SK-N-SH treated with all-trans-retinoic acid at 6 μM for 48 hours (cell line): ENCODE results near the gene LRRK1.

Experiments used
- ATAC-seq: fragments of 200-7000 bp; cut with Tn5 transposase; 3 replicates; pipeline ENCODE4 v1.9.1; 2020; ENCODE audit warnings: mild to moderate bottlenecking, moderate library complexity
- ARNTL ChIP-seq: fragments of 450-650 bp; formaldehyde crosslinking; IDR thresholded peaks from 2 replicates; pipeline ENCODE4 v1.5.0; 2020; ENCODE audit warnings: low read depth, mild to moderate bottlenecking, moderate library complexity, borderline replicate concordance
- BACH2 ChIP-seq: fragments of 250-450 bp; sonication (Bioruptor Pico); IDR thresholded peaks from 2 replicates; pipeline ENCODE4 v1.9.0; 2021; ENCODE audit warnings: mild to moderate bottlenecking, borderline replicate concordance
- CSDC2 ChIP-seq: fragments of 250-450 bp; sonication (Bioruptor Pico); IDR thresholded peaks from 2 replicates; pipeline ENCODE4 v1.5.0; 2020; ENCODE audit warnings: mild to moderate bottlenecking, moderate library complexity
- ESRRG ChIP-seq: fragments of 250-450 bp; sonication (Bioruptor Pico); IDR thresholded peaks from 2 replicates; pipeline ENCODE4 v1.6.1; 2021; ENCODE audit warnings: mild to moderate bottlenecking
- GLIS3 ChIP-seq: fragments of 250-450 bp; sonication (Bioruptor Pico); IDR thresholded peaks from 2 replicates; pipeline ENCODE4 v1.5.0; 2020; ENCODE audit warnings: mild to moderate bottlenecking, moderate library complexity
- ISL1 ChIP-seq: fragments of 250-450 bp; sonication (Bioruptor Pico); IDR thresholded peaks from 2 replicates; pipeline ENCODE4 v2.1.2; 2022; ENCODE audit warnings: mild to moderate bottlenecking, moderate library complexity
- OSR1 ChIP-seq: fragments of 250-450 bp; sonication (Bioruptor Pico); IDR thresholded peaks from 2 replicates; pipeline ENCODE4 v1.8.0; 2022; ENCODE audit warnings: moderate library complexity, mild to moderate bottlenecking, inconsistent platforms
- PPARA ChIP-seq: fragments of 250-450 bp; sonication (Bioruptor Pico); IDR thresholded peaks from 2 replicates; pipeline ENCODE4 v1.5.0; 2020; ENCODE audit warnings: mild to moderate bottlenecking, borderline replicate concordance
- RARB ChIP-seq: fragments of 250-450 bp; sonication (Bioruptor Pico); IDR thresholded peaks from 2 replicates; pipeline ENCODE4 v1.8.0; 2021; ENCODE audit warnings: mild to moderate bottlenecking, moderate library complexity
- SNAI2 ChIP-seq: fragments of 250-450 bp; sonication (Bioruptor Pico); IDR thresholded peaks from 2 replicates; pipeline ENCODE4 v1.5.0; 2020; ENCODE audit warnings: mild to moderate bottlenecking, moderate library complexity
- TCF4 ChIP-seq: fragments of 250-450 bp; sonication (Bioruptor Pico); IDR thresholded peaks from 2 replicates; pipeline ENCODE4 v1.8.0; 2021; ENCODE audit warnings: mild to moderate bottlenecking, moderate library complexity, borderline replicate concordance
- TOX ChIP-seq: fragments of 250-450 bp; sonication (Bioruptor Pico); IDR thresholded peaks from 2 replicates; pipeline ENCODE4 v1.8.0; 2021; ENCODE audit warnings: mild to moderate bottlenecking, moderate library complexity, borderline replicate concordance
- ZC3H10 ChIP-seq: fragments of 250-450 bp; sonication (Bioruptor Pico); IDR thresholded peaks from 2 replicates; pipeline ENCODE4 v1.5.1; 2021; ENCODE audit warnings: mild to moderate bottlenecking, moderate library complexity
- ZFP3 ChIP-seq: fragments of 250-450 bp; sonication (Bioruptor Pico); IDR thresholded peaks from 2 replicates; pipeline ENCODE4 v1.5.0; 2020; ENCODE audit warnings: mild to moderate bottlenecking, moderate library complexity
- ZNF565 ChIP-seq: fragments of 450-650 bp; formaldehyde crosslinking; conservative IDR thresholded peaks from 2 replicates; pipeline ENCODE4 v1.5.0; 2020; ENCODE audit warnings: low read depth, mild to moderate bottlenecking, moderate library complexity
- ZNF70 ChIP-seq: fragments of 450-650 bp; formaldehyde crosslinking; IDR thresholded peaks from 2 replicates; pipeline ENCODE4 v1.5.0; 2020; ENCODE audit warnings: mild to moderate bottlenecking, moderate library complexity
- ZNF8 ChIP-seq: fragments of 450-650 bp; formaldehyde crosslinking; IDR thresholded peaks from 2 replicates; pipeline ENCODE4 v1.5.0; 2020; ENCODE audit warnings: mild to moderate bottlenecking, moderate library complexity
- TF ChIP-seq, protein P1 (sequence below): fragments of 250-450 bp; sonication (Bioruptor Pico); IDR thresholded peaks from 2 replicates; pipeline ENCODE4 v1.5.1; 2021; ENCODE audit warnings: mild to moderate bottlenecking, moderate library complexity
- TF ChIP-seq, protein P2 (sequence below): fragments of 250-450 bp; sonication (Bioruptor Pico); IDR thresholded peaks from 2 replicates; pipeline ENCODE4 v1.8.0; 2020; ENCODE audit warnings: mild to moderate bottlenecking, moderate library complexity, borderline replicate concordance
- TF ChIP-seq, protein P3 (sequence below): fragments of 250-450 bp; sonication (Bioruptor Pico); IDR thresholded peaks from 2 replicates; pipeline ENCODE4 v1.8.0; 2021; ENCODE audit warnings: low read depth, mild to moderate bottlenecking, moderate library complexity, borderline replicate concordance
- TF ChIP-seq, protein P4 (sequence below): fragments of 250-450 bp; sonication (Bioruptor Pico); IDR thresholded peaks from 2 replicates; pipeline ENCODE4 v1.5.0; 2020; ENCODE audit warnings: mild to moderate bottlenecking, moderate library complexity
- TF ChIP-seq, protein P5 (sequence below): fragments of 250-450 bp; sonication (Bioruptor Pico); IDR thresholded peaks from 2 replicates; pipeline ENCODE4 v1.5.1; 2020; ENCODE audit warnings: low read depth, mild to moderate bottlenecking, moderate library complexity

Gene LRRK1

DNA sequence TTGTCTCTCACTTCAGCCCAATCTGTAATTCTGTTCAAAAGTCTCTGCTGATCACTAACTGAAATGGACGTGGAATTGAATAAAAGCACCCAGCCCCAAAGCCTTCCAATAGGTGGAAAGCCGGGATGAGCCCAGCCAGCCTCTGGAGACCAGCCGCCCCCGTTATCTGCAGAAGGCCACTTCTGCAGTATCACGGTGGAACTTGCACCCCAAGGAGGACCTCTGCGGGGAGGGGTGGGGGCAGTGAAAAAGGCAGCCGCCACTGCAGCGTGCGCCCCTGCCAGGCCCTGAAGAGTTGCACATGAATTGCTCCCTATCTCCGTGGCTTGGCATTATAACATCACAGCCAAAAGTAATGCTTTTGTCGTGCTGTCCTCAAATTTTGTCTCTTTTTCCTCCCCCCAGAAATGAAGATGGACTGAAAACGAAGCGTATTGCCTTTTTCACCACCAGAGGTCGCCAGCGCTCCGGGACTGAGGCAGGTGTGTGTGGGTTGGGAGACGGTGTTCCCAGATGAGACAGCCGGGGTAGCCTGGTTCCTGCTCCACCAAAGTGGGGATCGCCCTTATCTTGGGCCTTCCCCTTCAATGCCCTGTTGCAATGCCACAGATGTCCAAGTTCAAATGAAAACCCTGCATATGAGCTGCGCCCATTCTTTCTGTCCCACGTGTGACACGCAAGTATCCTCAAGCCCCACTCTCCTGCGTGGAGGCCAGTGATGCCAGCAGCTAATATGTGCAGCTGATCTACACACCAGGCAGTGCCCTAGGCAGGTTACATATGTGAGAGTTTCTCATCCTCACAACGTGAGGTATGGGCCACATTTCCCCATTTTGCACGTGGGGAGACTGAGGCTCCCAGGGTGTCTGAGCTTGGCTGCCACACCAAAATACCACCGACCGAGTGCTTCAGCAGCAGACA is 96.0 kb downstream of the LRRK1 start:
- TF ChIP-seq ISL1, result no peak
- no peak for TF ChIP-seq ZNF8
- no peak for TF ChIP-seq TOX (CRISPR knock-in tag)
- no peak for TF ChIP-seq RARB
- TF ChIP-seq, protein P1, sequence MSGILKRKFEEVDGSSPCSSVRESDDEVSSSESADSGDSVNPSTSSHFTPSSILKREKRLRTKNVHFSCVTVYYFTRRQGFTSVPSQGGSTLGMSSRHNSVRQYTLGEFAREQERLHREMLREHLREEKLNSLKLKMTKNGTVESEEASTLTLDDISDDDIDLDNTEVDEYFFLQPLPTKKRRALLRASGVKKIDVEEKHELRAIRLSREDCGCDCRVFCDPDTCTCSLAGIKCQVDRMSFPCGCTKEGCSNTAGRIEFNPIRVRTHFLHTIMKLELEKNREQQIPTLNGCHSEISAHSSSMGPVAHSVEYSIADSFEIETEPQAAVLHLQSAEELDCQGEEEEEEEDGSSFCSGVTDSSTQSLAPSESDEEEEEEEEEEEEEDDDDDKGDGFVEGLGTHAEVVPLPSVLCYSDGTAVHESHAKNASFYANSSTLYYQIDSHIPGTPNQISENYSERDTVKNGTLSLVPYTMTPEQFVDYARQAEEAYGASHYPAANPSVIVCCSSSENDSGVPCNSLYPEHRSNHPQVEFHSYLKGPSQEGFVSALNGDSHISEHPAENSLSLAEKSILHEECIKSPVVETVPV, result no peak
- no peak for TF ChIP-seq ESRRG (CRISPR knock-in tag)
- TF ChIP-seq ARNTL (CRISPR knock-in tag), result no peak
- TF ChIP-seq TCF4, result no peak
- TF ChIP-seq, protein P2, sequence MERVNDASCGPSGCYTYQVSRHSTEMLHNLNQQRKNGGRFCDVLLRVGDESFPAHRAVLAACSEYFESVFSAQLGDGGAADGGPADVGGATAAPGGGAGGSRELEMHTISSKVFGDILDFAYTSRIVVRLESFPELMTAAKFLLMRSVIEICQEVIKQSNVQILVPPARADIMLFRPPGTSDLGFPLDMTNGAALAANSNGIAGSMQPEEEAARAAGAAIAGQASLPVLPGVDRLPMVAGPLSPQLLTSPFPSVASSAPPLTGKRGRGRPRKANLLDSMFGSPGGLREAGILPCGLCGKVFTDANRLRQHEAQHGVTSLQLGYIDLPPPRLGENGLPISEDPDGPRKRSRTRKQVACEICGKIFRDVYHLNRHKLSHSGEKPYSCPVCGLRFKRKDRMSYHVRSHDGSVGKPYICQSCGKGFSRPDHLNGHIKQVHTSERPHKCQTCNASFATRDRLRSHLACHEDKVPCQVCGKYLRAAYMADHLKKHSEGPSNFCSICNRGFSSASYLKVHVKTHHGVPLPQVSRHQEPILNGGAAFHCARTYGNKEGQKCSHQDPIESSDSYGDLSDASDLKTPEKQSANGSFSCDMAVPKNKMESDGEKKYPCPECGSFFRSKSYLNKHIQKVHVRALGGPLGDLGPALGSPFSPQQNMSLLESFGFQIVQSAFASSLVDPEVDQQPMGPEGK (CRISPR knock-in tag), result no peak
- no peak for TF ChIP-seq CSDC2 (CRISPR knock-in tag)
- TF ChIP-seq GLIS3 (CRISPR knock-in tag), result no peak
- ATAC-seq, result peak; percentile 90

DNA sequence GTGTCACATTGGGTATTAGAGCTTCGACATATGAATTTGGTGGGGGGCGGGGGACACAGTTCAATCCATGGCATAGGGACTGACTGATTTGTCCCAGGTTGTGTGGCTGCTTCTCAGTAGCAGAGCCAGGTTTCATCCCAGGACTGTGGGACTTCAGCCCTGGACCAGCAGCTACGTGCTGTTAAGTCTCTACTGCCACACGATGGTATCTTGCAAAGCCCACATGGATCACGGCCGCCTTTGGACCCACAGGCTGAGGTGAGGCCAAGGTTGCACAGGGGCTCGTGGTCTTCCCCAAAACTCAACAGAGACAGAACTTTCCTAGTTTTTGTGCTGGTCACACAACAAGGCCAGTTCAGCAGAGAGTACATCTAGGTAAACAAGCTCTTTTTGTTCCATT is 97.4 kb downstream of the LRRK1 start:
- no peak for ATAC-seq
- TF ChIP-seq CSDC2 (CRISPR knock-in tag), result no peak
- TF ChIP-seq ZFP3 (CRISPR knock-in tag), result no peak
- TF ChIP-seq OSR1 (CRISPR knock-in tag), result no peak
- TF ChIP-seq ZNF70 (CRISPR knock-in tag), result no peak
- TF ChIP-seq, protein P3, sequence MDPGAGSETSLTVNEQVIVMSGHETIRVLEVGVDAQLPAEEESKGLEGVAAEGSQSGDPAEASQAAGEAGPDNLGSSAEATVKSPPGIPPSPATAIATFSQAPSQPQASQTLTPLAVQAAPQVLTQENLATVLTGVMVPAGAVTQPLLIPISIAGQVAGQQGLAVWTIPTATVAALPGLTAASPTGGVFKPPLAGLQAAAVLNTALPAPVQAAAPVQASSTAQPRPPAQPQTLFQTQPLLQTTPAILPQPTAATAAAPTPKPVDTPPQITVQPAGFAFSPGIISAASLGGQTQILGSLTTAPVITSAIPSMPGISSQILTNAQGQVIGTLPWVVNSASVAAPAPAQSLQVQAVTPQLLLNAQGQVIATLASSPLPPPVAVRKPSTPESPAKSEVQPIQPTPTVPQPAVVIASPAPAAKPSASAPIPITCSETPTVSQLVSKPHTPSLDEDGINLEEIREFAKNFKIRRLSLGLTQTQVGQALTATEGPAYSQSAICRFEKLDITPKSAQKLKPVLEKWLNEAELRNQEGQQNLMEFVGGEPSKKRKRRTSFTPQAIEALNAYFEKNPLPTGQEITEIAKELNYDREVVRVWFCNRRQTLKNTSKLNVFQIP (CRISPR knock-in tag), result no peak
- no peak for TF ChIP-seq ISL1
- no peak for TF ChIP-seq TOX (CRISPR knock-in tag)
- TF ChIP-seq, protein P4, sequence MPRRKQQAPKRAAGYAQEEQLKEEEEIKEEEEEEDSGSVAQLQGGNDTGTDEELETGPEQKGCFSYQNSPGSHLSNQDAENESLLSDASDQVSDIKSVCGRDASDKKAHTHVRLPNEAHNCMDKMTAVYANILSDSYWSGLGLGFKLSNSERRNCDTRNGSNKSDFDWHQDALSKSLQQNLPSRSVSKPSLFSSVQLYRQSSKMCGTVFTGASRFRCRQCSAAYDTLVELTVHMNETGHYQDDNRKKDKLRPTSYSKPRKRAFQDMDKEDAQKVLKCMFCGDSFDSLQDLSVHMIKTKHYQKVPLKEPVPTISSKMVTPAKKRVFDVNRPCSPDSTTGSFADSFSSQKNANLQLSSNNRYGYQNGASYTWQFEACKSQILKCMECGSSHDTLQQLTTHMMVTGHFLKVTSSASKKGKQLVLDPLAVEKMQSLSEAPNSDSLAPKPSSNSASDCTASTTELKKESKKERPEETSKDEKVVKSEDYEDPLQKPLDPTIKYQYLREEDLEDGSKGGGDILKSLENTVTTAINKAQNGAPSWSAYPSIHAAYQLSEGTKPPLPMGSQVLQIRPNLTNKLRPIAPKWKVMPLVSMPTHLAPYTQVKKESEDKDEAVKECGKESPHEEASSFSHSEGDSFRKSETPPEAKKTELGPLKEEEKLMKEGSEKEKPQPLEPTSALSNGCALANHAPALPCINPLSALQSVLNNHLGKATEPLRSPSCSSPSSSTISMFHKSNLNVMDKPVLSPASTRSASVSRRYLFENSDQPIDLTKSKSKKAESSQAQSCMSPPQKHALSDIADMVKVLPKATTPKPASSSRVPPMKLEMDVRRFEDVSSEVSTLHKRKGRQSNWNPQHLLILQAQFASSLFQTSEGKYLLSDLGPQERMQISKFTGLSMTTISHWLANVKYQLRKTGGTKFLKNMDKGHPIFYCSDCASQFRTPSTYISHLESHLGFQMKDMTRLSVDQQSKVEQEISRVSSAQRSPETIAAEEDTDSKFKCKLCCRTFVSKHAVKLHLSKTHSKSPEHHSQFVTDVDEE (CRISPR knock-in tag), result no peak
- TF ChIP-seq SNAI2 (CRISPR knock-in tag), result no peak
- TF ChIP-seq, protein P2 (CRISPR knock-in tag), result no peak
- TF ChIP-seq ZC3H10, result no peak
- no peak for TF ChIP-seq RARB
- no peak for TF ChIP-seq ZNF565 (CRISPR knock-in tag)
- TF ChIP-seq ARNTL (CRISPR knock-in tag), result no peak
- TF ChIP-seq GLIS3 (CRISPR knock-in tag), result no peak
- no peak for TF ChIP-seq ZNF8
- no peak for TF ChIP-seq PPARA
- no peak for TF ChIP-seq BACH2 (CRISPR knock-in tag)
- TF ChIP-seq, protein P5, sequence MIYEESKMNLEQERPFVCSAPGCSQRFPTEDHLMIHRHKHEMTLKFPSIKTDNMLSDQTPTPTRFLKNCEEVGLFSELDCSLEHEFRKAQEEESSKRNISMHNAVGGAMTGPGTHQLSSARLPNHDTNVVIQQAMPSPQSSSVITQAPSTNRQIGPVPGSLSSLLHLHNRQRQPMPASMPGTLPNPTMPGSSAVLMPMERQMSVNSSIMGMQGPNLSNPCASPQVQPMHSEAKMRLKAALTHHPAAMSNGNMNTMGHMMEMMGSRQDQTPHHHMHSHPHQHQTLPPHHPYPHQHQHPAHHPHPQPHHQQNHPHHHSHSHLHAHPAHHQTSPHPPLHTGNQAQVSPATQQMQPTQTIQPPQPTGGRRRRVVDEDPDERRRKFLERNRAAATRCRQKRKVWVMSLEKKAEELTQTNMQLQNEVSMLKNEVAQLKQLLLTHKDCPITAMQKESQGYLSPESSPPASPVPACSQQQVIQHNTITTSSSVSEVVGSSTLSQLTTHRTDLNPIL, result no peak
